HCT116 (cell line): Measurements from ENCODE around the gene GEMIN5. TPM values are rescaled to one million over a fixed set of nuclear protein-coding genes. Genes with fewer than 3 reads are reported as not detected.

Experiments
- ATAC-seq: fragments of 200-7000 bp; cut with Tn5 transposase; 2 replicates; pipeline ENCODE4 v1.9.1; 2020; ENCODE audit warnings: mild to moderate bottlenecking, moderate library complexity
- BruUV-seq: library from RNA; stranded (reverse); fragments of 400-500 nt; replicated peaks from 2 replicates; lab custom pipeline; 2021; lab: Mats Ljungman, UMichigan
- CTCF ChIA-PET: fragments of 300-600 bp; sonication (Branson Sonifier 250); formaldehyde crosslinking; loops from one replicate; lab custom pipeline; 2021; ENCODE audit warnings: antibody characterized with exemption; lab: Charles Lee
- POLR2A ChIA-PET: fragments of 300-600, 350-600 bp; sonication (Branson Sonifier 250); formaldehyde crosslinking; loops from one replicate; lab custom pipeline; 2021; ENCODE audit warnings: antibody characterized with exemption; lab: Charles Lee
- RAD21 ChIA-PET, 2 experiments: fragments of 300-600 bp; sonication (Branson Sonifier 250); formaldehyde crosslinking; loops; one replicate each; lab custom pipeline; 2023; ENCODE audit warnings: low total read pairs in 2 of 2; ENCODE audit not compliant: uncharacterized antibody in 2 of 2, unreplicated experiment in 2 of 2, low non-redundant PET in 1 of 2; lab: Charles Lee
- DNase-seq: peaks from one replicate; pipeline ENCODE4 v3.0.0-alpha.2; 2010; ENCODE audit warnings: low read depth, low spot score
- H2AFZ ChIP-seq: fragments of 200-600 bp; shearing (Covaris generic), sonication (generic); 2 replicates; pipeline ENCODE4 v1.6.1; 2017; ENCODE audit warnings: low read depth, mixed run types, mixed read lengths, antibody characterized with exemption, low read length; ENCODE audit not compliant: poor library complexity, severe bottlenecking
- H3K27ac ChIP-seq: 2 replicates; pipeline ENCODE4 v1.5.1; 2012; ENCODE audit warnings: low read depth, low read length
- H3K27me3 ChIP-seq: fragments of 200-600 bp; sonication (generic); 2 replicates; pipeline ENCODE4 v1.6.1; 2016; ENCODE audit warnings: mixed run types, low read length, mixed read lengths; ENCODE audit not compliant: insufficient read depth
- H3K36me3 ChIP-seq, 2 experiments: fragments of 200-500 bp in 1 of 2; fragments of 200-600 bp in 1 of 2; sonication (Bioruptor generic) in 1 of 2; sonication (generic) in 1 of 2; 2 replicates each; pipeline versions ENCODE4 v1.5.1 to v1.6.1; 2014 to 2016; ENCODE audit warnings: low read length in 2 of 2, inconsistent platforms in 1 of 2, mixed read lengths in 1 of 2, mixed run types in 1 of 2; ENCODE audit not compliant: insufficient read depth in 2 of 2, control insufficient read depth in 1 of 2
- H3K4me1 ChIP-seq, 2 experiments: fragments of 200-600 bp in 1 of 2; sonication (generic) in 1 of 2; 2 replicates each; pipeline versions ENCODE4 v1.5.1 to v1.6.1; 2012 to 2017; ENCODE audit warnings: low read length in 2 of 2, inconsistent platforms in 1 of 2, mild to moderate bottlenecking in 1 of 2, mixed read lengths in 1 of 2, mixed run types in 1 of 2, moderate library complexity in 1 of 2; ENCODE audit not compliant: insufficient read depth in 2 of 2, control insufficient read depth in 1 of 2
- H3K4me2 ChIP-seq: fragments of 200-600 bp; sonication (generic); 2 replicates; pipeline ENCODE4 v1.6.1; 2017; ENCODE audit warnings: mixed run types, low read length, mixed read lengths
- H3K4me3 ChIP-seq, 2 experiments: fragments of 200-600 bp in 1 of 2; sonication (generic) in 1 of 2; replicated peaks in 1 of 2; 2 replicates each; pipeline ENCODE4 v1.5.1; 2011 to 2016; ENCODE audit warnings: low read length in 2 of 2, control low read depth in 1 of 2, low read depth in 1 of 2, mild to moderate bottlenecking in 1 of 2, mixed read lengths in 1 of 2, mixed run types in 1 of 2
- H3K79me2 ChIP-seq: fragments of 200-600 bp; sonication (generic); 2 replicates; pipeline ENCODE4 v1.6.1; 2017; ENCODE audit warnings: mild to moderate bottlenecking, mixed run types, low read length, moderate library complexity, mixed read lengths; ENCODE audit not compliant: insufficient read depth
- H3K9ac ChIP-seq: fragments of 200-600 bp; sonication (generic); 2 replicates; pipeline ENCODE4 v1.6.1; 2016; ENCODE audit warnings: low read length, mixed read lengths
- H3K9me2 ChIP-seq: fragments of 200-600 bp; sonication (generic), shearing (Covaris generic); 2 replicates; pipeline ENCODE4 v1.6.1; 2017; ENCODE audit warnings: mixed run types, mild to moderate bottlenecking, moderate library complexity; ENCODE audit not compliant: insufficient read depth
- H3K9me3 ChIP-seq, 2 experiments: fragments of 200-500 bp in 1 of 2; fragments of 200-600 bp in 1 of 2; sonication (Bioruptor generic) in 1 of 2; sonication (generic) in 1 of 2; 2 replicates each; pipeline ENCODE4 v1.6.1; 2014 to 2017; ENCODE audit warnings: low read length in 2 of 2, mixed read lengths in 2 of 2, inconsistent platforms in 1 of 2, low read depth in 1 of 2, mild to moderate bottlenecking in 1 of 2, mixed run types in 1 of 2, moderate library complexity in 1 of 2; ENCODE audit not compliant: control insufficient read depth in 1 of 2, insufficient read depth in 1 of 2
- H4K20me1 ChIP-seq: fragments of 200-600 bp; sonication (generic), shearing (Covaris generic); 2 replicates; pipeline ENCODE4 v1.6.1; 2017; ENCODE audit warnings: mixed run types, mild to moderate bottlenecking, moderate library complexity; ENCODE audit not compliant: insufficient read depth
- ATF3 ChIP-seq: IDR thresholded peaks from 2 replicates; pipeline ENCODE4 v1.6.1; 2012
- CBX3 ChIP-seq: IDR thresholded peaks from 2 replicates; pipeline ENCODE4 v1.6.1; 2012; ENCODE audit warnings: low read depth
- CEBPB ChIP-seq: IDR thresholded peaks from 2 replicates; pipeline ENCODE4 v1.6.1; 2012; ENCODE audit warnings: low read depth
- EGR1 ChIP-seq: IDR thresholded peaks from 2 replicates; pipeline ENCODE4 v1.6.1; 2012; ENCODE audit warnings: low read depth
- ELF1 ChIP-seq: IDR thresholded peaks from 2 replicates; pipeline ENCODE4 v1.6.1; 2012; ENCODE audit warnings: low read depth, borderline replicate concordance
- EZH2phosphoT487 ChIP-seq: fragments of 200-600 bp; IDR thresholded peaks from 2 replicates; pipeline ENCODE4 v1.6.1; 2018; ENCODE audit warnings: antibody characterized with exemption, borderline replicate concordance
- FOSL1 ChIP-seq: IDR thresholded peaks from 2 replicates; pipeline ENCODE4 v1.6.1; 2012; ENCODE audit warnings: low read depth
- JUND ChIP-seq: IDR thresholded peaks from 2 replicates; pipeline ENCODE4 v1.6.1; 2012
- MAX ChIP-seq: IDR thresholded peaks from 2 replicates; pipeline ENCODE4 v1.6.1; 2012
- POLR2A ChIP-seq: IDR thresholded peaks from 2 replicates; pipeline ENCODE4 v1.7.0; 2011; ENCODE audit warnings: borderline replicate concordance; ENCODE audit not compliant: insufficient read depth, insufficient read length; ENCODE audit errors: extremely low read depth
- POLR2AphosphoS5 ChIP-seq: IDR thresholded peaks from 2 replicates; pipeline ENCODE4 v1.6.1; 2011; ENCODE audit warnings: mild to moderate bottlenecking, low read depth, low read length, moderate library complexity
- REST ChIP-seq: IDR thresholded peaks from 2 replicates; pipeline ENCODE4 v1.6.1; 2012; ENCODE audit warnings: low read depth
- SIN3A ChIP-seq: IDR thresholded peaks from 2 replicates; pipeline ENCODE4 v1.6.1; 2012; ENCODE audit warnings: low read depth
- SP1 ChIP-seq: IDR thresholded peaks from 2 replicates; pipeline ENCODE4 v1.6.1; 2012; ENCODE audit warnings: low read depth
- SRF ChIP-seq: IDR thresholded peaks from 2 replicates; pipeline ENCODE4 v1.6.1; 2012; ENCODE audit warnings: low read depth
- TCF7L2 ChIP-seq: IDR thresholded peaks from 2 replicates; pipeline ENCODE4 v1.7.0; 2011; ENCODE audit warnings: borderline replicate concordance, inconsistent platforms; ENCODE audit not compliant: insufficient read depth, insufficient read length; ENCODE audit errors: extremely low read depth
- YY1 ChIP-seq: IDR thresholded peaks from 2 replicates; pipeline ENCODE4 v1.6.1; 2011; ENCODE audit warnings: low read length, low read depth, moderate library complexity, mild to moderate bottlenecking; ENCODE audit not compliant: insufficient replicate concordance; ENCODE audit errors: extremely low read depth
- ZBTB33 ChIP-seq: IDR thresholded peaks from 2 replicates; pipeline ENCODE4 v1.6.1; 2011; ENCODE audit warnings: mild to moderate bottlenecking, low read length, moderate library complexity; ENCODE audit not compliant: insufficient replicate concordance; ENCODE audit errors: extremely low read depth
- ZFX ChIP-seq: fragments of 450-650 bp; IDR thresholded peaks from 2 replicates; pipeline ENCODE4 v1.6.1; 2017
- intact Hi-C: fragments of 100-400 bp; cut with micrococcal nuclease; formaldehyde crosslinking; loops from 2 replicates; pipeline ENCODE4 v1.10.0; 2022
- total RNA-seq: library from RNA; stranded (reverse); gene quantifications from one replicate; pipeline ENCODE4 v1.2.1, GENCODE V29; 2021; ENCODE audit not compliant: unreplicated experiment

The GEMIN5 gene
- total RNA-seq, 1 experiment from 2014 or later, result 35.9 TPM

GRCh38 chr5:154858297-154858971 is 79.6 kb downstream of the GEMIN5 start, which contains the start of gene CNOT8:
CNOT8 (plus strand) TSS chr5:154858627; CDS start chr5:154863279, 4,652 bp downstream.
- Histone ChIP-seq H3K4me3 (peak within 1 kb of the TSS; percentile 76 to 95), H3K79me2 (peaks cover 51% of the 10 kb centered on the region), H3K27ac (peak within 1 kb of the TSS; percentile 94), H3K4me2 (peak within 1 kb of the TSS; percentile 80), H2AFZ (no peak within 1 kb of the TSS), H3K9me2 (no peaks in the 10 kb centered on the region), H3K27me3 (no peaks in the 10 kb centered on the region), H3K4me1 (peaks cover 17 to 22% of the 10 kb centered on the region in 2 experiments), H3K9ac (peak within 1 kb of the TSS; percentile 82), H4K20me1 (no peaks in the 10 kb centered on the region), H3K9me3 (no peaks in the 10 kb centered on the region), H3K36me3 (peaks cover 0 to 2% of the 10 kb centered on the region in 2 experiments; a peak in 1 of 4 replicates)
- DNase-seq (peak; percentile 94), ATAC-seq (peak; percentile 85)
- peak; percentile 86 for TF ChIP-seq POLR2A
- no peak for TF ChIP-seq SRF
- TF ChIP-seq YY1, result peak; percentile 82
- no peak; the same call in 1 of the 2 replicates for TF ChIP-seq ZFX
- TF ChIP-seq POLR2AphosphoS5, result peak; percentile 93
- peak; percentile 67 for TF ChIP-seq ZBTB33
- TF ChIP-seq TCF7L2, result peak; percentile 32
- TF ChIP-seq EGR1, result no peak
- no peak for TF ChIP-seq ATF3
- no peak for TF ChIP-seq SP1
- TF ChIP-seq MAX, result no peak
- no peak for TF ChIP-seq SIN3A
- no peak for TF ChIP-seq REST
- TF ChIP-seq CBX3, result no peak
- TF ChIP-seq ELF1, result no peak
- TF ChIP-seq CEBPB, result no peak
- no peak for TF ChIP-seq JUND
- TF ChIP-seq EZH2phosphoT487, result no peak
- no peak for TF ChIP-seq FOSL1
- ChIA-PET CTCF (no interaction called here), RAD21 (no interaction called here), POLR2A (interaction anchor here (0.7 to 2.1 kb wide), 4 partner anchors 29 to 145 kb away, joined by 3 to 7 read pairs (median 5); no protein-coding TSS in a partner anchor)
- intact Hi-C loops, result loop anchor here (2.0 to 10.0 kb wide), 3 partner anchors 79 to 174 kb away; partner anchors contain the start of genes GEMIN5 and LARP1
- BruUV-seq, result no TSS peak
